Esophagus mucosa (tissue), 1 donor: ENCODE measurements around the gene ZNF862. TPM values are rescaled to one million over a fixed set of nuclear protein-coding genes. Genes with fewer than 3 reads are reported as not detected.

Experiments used
- ATAC-seq: fragments of 200-7000 bp; cut with Tn5 transposase; one replicate; pipeline ENCODE4 v1.9.1; 2020
- total RNA-seq: library from RNA; stranded (reverse); gene quantifications from one replicate; pipeline ENCODE4 v1.2.4, GENCODE V29; 2023
- donor health status: DM: yes; HTN: yes; CAD: no.

Gene ZNF862
- total RNA-seq, 1 donor from 2014 or later: 7.3 TPM

- no peak for ATAC-seq
These were observed 29.8 kb downstream of the ZNF862 start for GRCh38 chr7:149867762-149868622.

GRCh38 chr7:149868623-149869290 lies 30.6 kb downstream of the ZNF862 start:
- ATAC-seq: no peak

- ATAC-seq: no peak
These were observed 31.1 kb downstream of the ZNF862 start for GRCh38 chr7:149869291-149869650.

- no peak for ATAC-seq
These were observed 31.7 kb downstream of the ZNF862 start for GRCh38 chr7:149869867-149870266.

GRCh38 chr7:149870274-149870673 lies 32.1 kb downstream of the ZNF862 start:
- ATAC-seq: no peak

- ATAC-seq: no peak
These were observed 32.7 kb downstream of the ZNF862 start for GRCh38 chr7:149870701-149871483.

GRCh38 chr7:149871576-149871975 lies 33.4 kb downstream of the ZNF862 start:
- no peak for ATAC-seq

GRCh38 chr7:149872419-149873073 lies 34.4 kb downstream of the ZNF862 start:
- ATAC-seq: peak; percentile 77

- ATAC-seq: peak; percentile 96
These were observed 35.1 kb downstream of the ZNF862 start, which contains the start of gene ATP6V0E2 for GRCh38 chr7:149873074-149873969. ATP6V0E2 (plus strand) TSS chr7:149873969; CDS start chr7:149874066, 97 bp downstream.

- no peak for ATAC-seq
These were observed 35.9 kb downstream of the ZNF862 start for GRCh38 chr7:149873970-149874643.

- ATAC-seq: no peak
These were observed 36.5 kb downstream of the ZNF862 start for GRCh38 chr7:149874644-149875028.

- ATAC-seq: no peak
These were observed 37.2 kb downstream of the ZNF862 start for GRCh38 chr7:149875396-149875795.

GRCh38 chr7:149877890-149878522 lies 39.8 kb downstream of the ZNF862 start:
- no peak for ATAC-seq

- no peak for ATAC-seq
These were observed 40.3 kb downstream of the ZNF862 start for GRCh38 chr7:149878523-149878921.

GRCh38 chr7:149879271-149879743 lies 41.1 kb downstream of the ZNF862 start:
- ATAC-seq: no peak

GRCh38 chr7:149879766-149880637 lies 41.8 kb downstream of the ZNF862 start:
- peak; percentile 19 for ATAC-seq

- no peak for ATAC-seq
These were observed 42.6 kb downstream of the ZNF862 start for GRCh38 chr7:149880638-149881311.
